NB4 (cell line): ENCODE measurements around the gene TSSC4.

Experiments used
- CTCF ChIP-seq: IDR thresholded peaks from one replicate; pipeline ENCODE4 v1.5.1; 2012; ENCODE audit warnings: low read depth, low read length
- MAX ChIP-seq: IDR thresholded peaks from 2 replicates; pipeline ENCODE4 v1.6.1; 2011; ENCODE audit warnings: low read depth, low read length
- POLR2A ChIP-seq: IDR thresholded peaks from 2 replicates; pipeline ENCODE4 v1.6.1; 2011; ENCODE audit warnings: mild to moderate bottlenecking; ENCODE audit not compliant: insufficient read length; ENCODE audit errors: extremely low read depth

- no peak for TF ChIP-seq CTCF
- TF ChIP-seq POLR2A, result no peak
- TF ChIP-seq MAX, result no peak
These were observed 36.0 kb downstream of the TSSC4 start for GRCh38 chr11:2436521-2437031.
